OCI-M1 (cell line): Measurements from ENCODE around the gene TACC2.

Experiments
- DNase-seq: peaks from one replicate; lab custom pipeline; 2025; lab: John Stamatoyannopoulos, UW

Gene TACC2

DNA sequence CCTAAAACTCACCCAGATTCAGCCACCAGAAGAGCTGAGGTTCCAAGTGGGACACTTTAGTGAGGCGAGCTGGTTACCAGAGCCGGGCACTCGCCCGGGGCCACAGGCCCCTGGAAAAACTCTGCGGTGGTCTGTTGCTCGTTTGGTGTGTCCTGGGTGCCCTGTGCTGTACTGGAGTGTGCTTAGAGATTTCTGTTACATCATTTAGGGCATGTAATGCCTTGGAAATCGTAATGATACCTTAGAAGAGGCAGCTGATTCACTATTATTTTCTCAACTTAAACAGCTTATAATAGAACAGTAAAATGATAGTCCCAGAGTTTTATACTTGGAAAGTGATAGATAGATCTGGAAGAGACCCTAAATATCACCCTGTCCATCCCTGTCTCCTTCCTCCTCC is 233.7 kb downstream of the TACC2 start:
- DNase-seq, result no peak

DNA sequence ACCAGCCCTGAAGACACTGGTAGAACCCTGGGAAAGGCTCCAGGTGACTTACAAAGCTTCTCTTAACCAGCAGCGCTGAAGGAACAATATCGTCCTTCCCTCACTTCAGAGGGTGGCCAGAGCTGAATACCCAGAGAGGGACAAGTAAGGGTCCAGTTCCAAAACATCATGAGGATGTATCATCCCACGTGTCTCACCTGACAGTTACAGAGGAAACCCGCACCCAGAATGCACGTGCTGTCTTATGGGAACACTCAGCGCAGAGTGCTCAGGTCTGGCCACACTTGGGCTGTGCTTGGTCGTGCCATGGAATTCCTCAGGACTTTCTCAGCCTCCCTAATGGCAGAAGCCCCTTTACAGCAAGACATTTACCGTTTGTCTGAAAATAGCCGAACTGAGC is 235.2 kb downstream of the TACC2 start:
- DNase-seq, result no peak

DNA sequence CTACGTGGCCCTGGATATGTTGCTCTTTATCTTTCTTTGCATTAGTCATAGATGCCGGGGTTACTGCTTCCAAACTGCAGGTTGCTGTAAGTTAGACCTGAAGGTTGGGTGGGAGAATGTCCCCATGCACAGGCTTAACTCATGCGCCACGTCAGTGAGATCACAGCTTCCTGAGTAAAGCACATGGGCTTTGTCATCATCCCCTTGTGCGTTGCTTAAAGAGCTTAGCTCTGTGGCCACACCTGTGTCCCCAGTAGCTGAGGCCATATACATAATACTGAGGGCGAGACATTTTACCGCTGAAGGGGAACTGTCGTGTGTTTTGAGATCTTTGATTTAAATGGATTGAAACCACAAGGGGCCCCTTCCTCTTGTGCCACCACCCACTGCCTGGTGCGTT is 236.4 kb downstream of the TACC2 start:
- no peak for DNase-seq

DNA sequence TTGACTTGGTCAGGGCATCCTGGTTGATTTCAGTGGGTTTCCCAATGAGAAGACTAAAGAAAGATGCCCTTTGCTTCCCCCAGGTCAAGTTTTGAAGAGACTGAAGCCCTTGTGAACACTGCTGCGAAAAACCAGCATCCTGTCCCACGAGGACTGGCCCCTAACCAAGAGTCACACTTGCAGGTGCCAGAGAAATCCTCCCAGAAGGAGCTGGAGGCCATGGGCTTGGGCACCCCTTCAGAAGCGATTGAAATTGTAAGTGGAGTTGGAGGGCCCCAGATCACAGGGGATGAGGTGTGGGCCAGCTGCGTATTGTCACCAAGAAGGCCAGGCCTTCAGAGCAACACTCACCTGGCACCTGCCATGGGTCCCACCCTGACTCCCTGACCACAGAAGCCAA is 238.8 kb downstream of the TACC2 start:
- no peak for DNase-seq

DNA sequence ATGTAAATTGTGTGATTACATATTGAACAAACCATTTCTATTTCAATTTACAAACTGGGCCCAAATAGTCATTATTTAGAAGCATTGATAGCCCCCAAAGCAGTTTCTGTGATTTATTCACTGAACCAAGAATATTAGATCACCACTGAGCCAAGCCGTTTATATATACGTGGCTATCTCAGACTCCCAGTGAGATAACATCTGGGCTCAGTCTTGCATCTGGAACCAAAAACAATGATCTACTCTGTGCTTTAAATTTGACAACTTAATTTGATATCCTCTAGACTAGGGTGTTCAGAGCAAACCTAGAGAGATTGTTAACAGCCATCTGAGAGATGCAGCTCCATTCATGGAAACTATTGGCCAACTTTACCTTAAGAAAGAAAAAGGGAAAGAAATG is 240.7 kb downstream of the TACC2 start:
- no peak for DNase-seq

DNA sequence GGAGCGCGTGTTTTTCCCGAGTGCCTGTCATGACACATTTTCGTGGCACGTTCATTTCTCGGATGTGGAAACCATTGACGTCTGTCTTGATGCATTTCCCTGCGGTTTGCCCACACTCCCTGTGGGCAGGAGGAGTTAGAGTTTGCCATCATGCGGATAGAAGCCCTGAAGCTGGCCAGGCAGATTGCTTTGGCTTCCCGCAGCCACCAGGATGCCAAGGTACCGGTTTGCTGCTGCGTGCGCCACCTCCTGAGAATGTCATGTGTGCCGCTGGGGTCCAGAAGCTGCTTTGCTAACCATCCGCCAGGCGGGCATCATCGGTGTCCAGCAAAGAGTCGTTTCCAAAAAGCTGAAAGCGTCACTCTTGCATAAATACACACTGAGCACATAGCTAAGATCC is 241.3 kb downstream of the TACC2 start:
- DNase-seq, result no peak

DNA sequence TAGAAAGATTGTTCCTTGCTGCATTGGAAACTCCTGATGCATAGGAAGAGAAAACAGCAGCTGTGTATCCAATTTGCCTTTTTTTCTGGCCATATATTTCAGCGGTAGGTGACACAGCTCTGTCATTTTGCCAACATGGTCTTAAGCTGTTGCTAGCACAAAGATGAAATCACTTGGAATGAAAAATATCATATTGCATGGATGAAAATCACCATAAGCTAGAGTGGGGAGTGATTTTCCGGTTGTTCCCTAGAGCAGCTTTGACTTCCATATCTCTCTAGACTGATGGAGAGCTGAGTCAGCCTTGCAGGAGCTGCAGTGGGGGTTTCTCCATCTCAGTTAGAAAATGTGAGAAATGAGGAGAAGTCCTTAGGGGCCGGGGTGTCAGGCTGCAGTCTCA is 243.8 kb downstream of the TACC2 start:
- no peak for DNase-seq

DNA sequence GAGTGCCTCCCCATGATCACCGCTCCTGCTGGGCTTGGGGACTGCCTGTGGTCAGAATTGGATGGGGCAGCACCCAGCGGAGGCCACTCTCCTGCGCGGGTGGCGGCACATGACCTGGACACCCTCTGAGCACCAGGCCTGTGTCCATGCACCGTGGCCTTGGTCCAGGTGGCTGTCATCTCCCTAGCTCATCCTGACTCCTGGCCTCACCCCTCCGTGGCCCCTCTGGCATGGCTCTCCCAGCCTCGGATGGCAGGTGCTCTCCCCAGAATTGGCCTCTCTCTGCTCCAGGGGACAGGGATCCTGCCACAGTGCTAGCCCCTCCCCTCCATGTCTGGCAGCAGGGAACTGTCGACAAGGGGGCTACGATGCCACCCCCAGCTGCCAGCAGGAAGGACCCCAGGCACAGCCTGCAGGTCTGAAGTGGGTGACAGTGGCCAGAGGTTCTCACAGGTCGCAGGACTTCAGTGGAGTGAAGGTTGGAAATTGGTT is 244.9 kb downstream of the TACC2 start:
- DNase-seq, result no peak

DNA sequence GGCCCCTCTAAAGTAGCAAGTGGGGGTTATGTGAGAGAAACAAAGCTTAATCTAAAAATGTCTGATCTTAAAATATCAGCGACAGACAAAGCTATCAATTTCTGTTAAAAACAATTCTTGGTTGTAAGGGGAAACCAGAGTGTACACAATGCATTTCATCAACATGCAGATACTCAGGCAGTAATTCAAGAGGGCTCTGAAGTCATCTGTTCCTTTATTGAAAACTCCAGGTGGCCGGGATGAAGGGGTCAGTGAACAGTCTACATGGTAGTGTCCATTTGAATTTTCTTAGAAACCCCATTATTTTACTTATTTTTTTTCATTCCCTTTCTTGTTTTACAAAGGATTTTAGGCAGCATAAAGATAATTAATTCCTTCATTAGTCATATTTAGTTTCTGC is 245.5 kb downstream of the TACC2 start:
- DNase-seq, result no peak

DNA sequence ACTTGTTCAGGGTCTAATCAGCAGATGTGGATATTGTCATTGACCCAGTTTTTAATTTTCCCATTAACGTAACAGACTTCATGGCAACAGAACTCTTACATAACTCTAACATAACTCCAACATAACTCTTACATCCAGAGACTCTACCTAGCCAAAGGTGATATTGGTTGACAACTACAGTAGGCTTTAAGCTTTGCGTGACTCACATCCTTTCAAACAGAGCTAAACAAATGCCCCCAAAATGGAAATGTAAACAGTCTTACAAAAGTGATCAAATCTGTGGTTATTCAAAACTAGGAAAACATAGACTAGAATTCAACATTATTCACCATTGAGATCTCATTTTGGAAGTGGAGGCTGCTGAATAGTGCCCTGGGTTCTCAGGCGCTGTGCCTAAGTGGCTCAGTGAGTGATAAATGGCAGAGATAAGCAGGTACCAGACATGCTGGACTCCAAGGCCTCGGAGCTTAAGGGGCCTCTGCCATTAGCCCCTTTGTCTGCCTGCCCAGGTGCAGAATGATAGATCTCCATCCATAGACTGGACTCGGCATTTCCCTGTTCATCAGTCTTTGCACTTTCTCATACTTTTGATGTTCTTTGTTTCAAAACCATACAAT is 247.8 kb downstream of the TACC2 start:
- no peak for DNase-seq

DNA sequence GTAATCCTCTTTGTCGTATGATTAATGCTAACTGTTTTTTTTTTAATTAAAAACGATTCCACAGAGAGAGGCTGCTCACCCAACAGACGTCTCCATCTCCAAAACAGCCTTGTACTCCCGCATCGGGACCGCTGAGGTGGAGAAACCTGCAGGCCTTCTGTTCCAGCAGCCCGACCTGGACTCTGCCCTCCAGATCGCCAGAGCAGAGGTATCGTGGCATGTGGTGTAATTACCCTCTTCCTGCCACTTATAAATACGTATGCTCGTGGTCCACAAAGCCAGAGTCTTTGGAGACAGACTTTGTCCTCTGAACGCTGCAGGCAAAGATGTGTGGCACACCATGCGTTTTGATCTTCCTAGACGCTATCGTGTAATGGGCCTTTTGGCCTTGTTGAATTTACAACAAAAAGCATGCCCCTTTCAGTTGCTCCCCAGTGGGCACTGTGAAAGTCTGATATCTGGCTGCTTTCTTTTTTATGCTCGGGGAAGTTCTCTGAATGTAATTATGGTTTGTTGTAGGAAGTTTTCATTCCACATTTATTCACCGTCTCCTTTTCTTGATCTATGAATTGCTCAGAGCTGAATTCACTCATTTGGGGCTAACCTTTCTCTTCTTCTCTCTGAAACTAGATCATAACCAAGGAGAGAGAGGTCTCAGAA is 248.5 kb downstream of the TACC2 start:
- no peak for DNase-seq

DNA sequence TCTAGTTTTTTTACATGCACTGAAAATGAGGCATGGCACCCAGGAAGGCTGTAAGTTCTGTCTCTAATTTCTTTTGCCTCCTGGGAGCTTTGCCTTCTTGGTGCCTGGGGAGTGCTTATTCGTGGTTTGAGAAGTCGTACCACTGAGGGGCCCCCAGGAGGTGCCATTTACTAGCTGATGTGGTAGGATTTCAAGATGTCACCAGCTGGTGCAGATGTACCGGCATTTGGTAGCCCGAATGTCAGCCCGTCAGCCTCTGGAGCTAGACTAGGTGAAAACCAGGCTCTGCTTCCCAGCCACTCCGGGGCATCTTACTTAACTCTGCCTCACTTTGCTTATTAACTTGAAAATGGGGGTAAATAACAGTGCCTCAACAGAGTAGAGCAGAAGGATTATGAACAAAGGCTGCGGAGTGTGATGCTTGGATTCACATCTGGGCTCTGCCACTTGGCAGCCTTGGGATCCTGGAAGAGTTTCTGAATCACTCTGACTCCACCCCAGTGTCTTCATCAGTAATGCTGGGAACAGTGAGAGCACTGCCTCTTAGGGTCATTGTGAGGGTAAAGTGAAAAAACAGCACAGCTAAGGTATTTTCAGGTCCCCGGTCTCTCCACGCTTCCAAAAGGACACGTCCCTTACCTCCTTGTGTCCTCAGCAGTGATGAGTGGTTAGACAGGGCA is 250.8 kb downstream of the TACC2 start:
- no peak for DNase-seq

DNA sequence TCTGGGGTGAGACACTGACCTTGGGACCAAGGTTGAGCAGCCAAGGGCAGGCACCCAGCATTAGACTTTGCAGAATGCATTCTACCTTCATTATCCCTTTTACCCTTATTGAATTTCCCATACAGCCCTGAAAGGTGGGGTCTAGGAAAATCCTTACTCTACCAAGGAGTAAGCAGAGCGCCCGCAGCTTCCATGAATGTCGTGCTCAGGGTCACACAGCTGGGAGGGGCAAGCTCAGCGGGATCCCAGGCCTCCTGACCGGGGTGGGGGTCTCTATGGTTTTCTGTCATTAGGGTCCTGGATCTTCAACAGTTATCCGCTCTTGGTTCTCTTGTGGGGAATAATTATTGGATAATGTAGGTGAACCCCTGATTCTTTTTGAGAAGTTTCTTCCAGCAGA is 251.4 kb downstream of the TACC2 start:
- DNase-seq, result no peak

DNA sequence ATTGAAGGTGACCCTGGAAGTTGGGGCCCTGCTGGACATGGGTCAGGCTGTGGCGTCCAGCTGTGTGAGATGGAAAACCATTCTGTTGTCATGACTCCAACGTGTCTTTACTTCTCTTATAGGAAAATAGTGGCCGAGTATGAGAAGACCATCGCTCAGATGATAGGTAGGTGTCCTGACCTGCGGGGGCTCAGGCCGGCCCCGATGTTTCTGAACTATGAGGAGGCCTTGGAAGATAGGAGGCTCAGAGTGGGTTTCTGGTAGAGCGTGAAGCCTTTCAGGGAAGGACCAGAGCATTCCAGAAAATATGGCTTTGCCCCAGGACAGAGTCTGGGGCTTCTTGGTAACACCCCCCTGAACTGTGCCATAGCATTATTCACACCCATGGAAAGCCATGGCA is 252.9 kb downstream of the TACC2 start:
- no peak for DNase-seq

DNA sequence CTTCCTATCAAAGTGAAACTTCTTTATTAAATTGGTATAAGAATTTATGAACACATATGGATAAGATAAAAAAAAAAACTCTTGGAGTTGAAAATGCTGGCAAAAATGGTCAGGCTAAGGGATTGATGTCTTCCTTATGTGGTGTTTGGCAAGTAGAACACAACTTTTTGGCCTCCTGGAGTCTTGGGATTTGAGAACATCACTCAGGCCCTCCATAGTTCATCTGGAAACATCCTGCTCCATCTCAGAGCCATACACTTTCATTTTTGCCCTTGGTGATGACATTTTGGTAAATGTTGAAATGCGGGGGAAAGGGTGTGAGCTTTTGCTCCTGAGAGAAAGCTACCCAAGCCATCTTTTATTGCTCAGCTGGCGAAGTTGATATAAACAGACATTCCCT is 254.6 kb downstream of the TACC2 start:
- DNase-seq, result no peak

DNA sequence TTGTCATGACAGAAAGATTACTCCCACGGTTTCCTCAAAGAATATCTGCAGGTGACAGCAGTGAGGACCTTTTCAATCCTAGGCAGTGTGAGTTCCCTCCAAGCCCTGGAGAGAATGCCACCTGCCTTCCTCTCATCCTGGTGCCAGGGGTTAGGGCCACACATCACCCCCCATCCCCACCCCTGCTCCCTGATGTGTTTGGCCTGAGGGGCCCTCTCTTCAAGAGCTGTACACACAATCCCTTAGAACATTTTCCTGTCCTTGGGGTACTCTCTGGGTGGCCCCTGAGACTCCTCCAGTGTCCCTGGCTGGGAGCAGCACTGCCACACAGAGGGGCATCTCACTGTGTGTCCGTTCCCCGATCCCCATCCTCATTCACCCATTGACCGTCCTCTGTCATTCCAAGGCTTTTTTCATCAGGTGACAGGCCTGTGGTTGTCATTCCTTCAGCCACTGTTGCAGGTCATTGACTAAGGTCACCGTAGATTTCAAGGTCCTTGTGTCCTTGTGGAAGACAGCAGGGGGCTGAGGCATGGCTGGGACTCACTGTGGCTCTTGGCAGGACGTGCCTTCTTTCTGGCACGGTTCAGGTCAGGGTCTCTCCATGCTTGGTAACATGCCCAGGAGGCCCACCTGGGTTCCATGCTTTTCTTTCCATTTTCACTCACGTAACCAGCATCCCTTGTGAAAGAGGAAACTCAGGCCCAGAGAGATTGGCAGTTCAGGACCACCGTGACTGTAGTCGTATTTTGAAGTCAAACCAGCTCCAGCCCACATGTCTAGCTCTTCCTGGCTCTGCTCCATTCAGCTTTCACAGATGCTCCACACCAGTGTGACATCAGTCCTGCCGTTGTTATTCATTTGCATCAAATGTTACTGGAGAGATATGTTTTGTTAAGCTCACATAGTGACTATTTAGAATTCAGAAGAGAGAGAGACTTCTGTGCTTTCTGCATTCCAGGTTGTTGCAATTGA is 255.3 kb downstream of the TACC2 start:
- no peak for DNase-seq

DNA sequence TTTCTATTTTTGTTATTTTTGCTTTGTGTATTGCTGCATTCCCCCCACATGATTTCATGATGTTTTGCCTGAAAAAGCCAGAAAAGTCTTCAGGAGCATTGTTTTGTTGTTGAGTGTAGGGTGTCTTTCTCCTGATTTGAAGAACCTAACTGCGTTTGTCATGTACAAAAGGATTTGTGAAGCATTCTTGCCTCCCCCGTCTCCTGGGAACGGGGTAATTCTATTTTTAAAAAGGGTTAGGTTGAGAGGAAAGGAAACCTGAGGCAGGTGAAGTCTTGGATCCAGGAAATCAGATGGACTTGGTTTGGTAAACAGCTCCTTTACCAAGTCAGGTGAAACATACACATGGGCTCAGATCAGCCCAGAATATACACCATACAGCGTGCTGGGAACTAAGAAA is 256.2 kb downstream of the TACC2 start:
- no peak for DNase-seq

DNA sequence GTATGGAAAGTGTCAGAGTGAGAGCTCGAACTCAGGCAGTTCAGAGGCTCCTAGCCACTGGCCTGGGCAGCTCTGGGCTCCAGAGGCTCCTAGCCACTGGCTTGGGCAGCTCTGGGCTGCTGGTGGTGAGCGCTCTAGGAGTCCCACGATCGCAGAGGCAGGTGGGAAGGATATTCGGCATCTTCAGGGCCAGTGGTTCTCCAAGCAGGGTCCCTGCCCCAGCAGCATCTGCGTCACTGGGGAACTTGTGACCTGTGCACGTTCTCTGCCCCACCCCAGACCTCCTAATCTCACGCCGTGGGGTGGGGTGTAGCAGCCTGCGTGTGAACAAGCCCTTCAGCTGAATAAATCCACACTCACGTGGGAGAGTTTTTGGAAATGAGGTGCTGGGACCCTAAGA is 256.9 kb downstream of the TACC2 start:
- DNase-seq, result no peak

DNA sequence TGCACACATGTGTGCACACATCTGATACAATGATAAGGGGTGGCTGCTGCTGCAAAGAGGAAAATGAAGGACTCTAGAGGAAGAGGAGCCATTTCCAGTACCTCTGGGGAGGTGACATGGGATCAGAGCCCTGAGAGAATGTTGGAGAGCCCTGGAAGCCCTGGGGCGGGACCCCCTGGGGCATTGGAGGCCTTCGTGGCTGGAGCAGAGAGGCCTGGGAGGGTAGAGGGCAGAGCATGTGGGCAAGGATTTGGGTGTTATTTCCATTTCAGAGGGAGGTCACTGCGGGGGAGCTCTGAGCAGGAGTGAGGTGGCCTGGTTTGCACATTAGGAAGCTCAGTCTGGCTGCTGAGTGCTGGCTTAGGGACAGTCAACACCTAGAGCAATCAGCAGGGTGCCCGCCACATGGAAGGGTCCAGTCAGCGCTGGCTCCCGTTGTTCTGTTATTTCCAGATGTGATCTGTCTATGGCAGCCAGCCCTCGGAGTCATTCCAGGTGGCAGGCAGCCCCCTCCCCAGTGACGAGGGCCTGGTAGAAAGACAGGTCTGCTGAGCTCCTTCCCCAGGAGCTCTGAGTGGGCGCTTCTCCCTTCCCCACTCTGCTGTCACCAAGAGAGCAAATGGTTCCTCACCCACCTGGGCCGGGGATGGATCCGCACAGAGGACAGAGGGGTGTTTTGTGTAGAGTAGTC is 258.0 kb downstream of the TACC2 start:
- DNase-seq, result no peak

DNA sequence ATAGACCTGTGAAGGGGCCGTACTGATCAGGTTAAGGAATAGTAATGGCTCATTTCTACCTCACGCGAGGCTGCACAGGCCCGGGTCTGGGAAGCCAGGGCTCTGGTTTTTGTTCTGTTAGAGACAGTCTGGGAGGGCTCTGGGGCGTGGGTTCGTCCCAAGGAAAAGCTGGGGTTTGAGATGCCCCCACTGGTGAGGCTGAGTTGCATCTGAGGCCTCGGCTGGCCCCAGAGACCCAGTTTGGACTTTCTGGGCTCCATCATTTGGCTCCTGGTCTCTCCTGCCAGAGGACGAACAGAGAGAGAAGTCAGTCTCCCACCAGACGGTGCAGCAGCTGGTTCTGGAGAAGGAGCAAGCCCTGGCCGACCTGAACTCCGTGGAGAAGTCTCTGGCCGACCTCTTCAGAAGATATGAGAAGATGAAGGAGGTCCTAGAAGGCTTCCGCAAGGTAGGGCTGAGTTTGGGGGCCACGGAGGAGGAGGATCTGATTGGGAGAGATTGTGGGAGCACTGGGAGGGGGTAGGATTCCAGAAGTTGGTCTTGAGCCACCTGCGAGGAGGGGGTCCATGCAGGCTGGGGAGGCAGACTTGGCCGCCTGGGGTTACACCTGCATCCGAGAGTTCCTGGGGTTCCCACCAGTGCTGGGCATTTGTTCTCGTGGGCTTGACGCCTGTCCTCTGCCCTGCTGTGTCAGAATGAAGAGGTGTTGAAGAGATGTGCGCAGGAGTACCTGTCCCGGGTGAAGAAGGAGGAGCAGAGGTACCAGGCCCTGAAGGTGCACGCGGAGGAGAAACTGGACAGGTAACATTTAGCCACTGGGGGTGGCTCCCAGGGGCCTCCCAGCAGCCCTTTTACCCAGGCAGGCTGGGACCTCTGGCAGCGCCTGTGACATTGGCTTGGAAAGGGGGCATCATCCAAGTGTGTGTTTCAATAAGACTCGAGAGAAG is 259.7 kb downstream of the TACC2 start:
- no peak for DNase-seq
